HG03460 (cell line): ENCODE results near the gene CD37.
"Not testable (repeated sequence)": the region's sequence is repeated elsewhere in the genome, so short reads cannot be mapped to it uniquely, and the experiment has no call there.

Experiments
- ATAC-seq: cut with Tn5 transposase; IDR thresholded peaks from one replicate; pipeline ENCODE4 v1.9.1; 2021; ENCODE audit not compliant: unreplicated experiment

The CD37 gene

GRCh38 chr19:49327878-49328544, 7.2 kb upstream of the CD37 start:
- no peak for ATAC-seq

- no peak for ATAC-seq
Observed at GRCh38 chr19:49328741-49329140, 6.5 kb upstream of the CD37 start.

GRCh38 chr19:49331187-49331586, 4.0 kb upstream of the CD37 start:
- not testable (repeated sequence) for ATAC-seq

- ATAC-seq = no peak
Observed at GRCh38 chr19:49331616-49332055, 3.6 kb upstream of the CD37 start.

- not testable (repeated sequence) for ATAC-seq
Observed at GRCh38 chr19:49332691-49333417, 2.4 kb upstream of the CD37 start.

GRCh38 chr19:49333418-49333805, 1.8 kb upstream of the CD37 start:
- ATAC-seq = no peak

- ATAC-seq = peak; percentile 44
Observed at GRCh38 chr19:49333811-49334288, 1.4 kb upstream of the CD37 start.

GRCh38 chr19:49335784-49336481, 727 bp downstream of the CD37 start:
- ATAC-seq = no peak

GRCh38 chr19:49336482-49337266, 1.5 kb downstream of the CD37 start:
- ATAC-seq = no peak

- ATAC-seq = no peak
Observed at GRCh38 chr19:49337267-49338022, 2.2 kb downstream of the CD37 start.

GRCh38 chr19:49338023-49338677, 2.9 kb downstream of the CD37 start:
- no peak for ATAC-seq

GRCh38 chr19:49338691-49339300, 3.6 kb downstream of the CD37 start:
- no peak for ATAC-seq

- ATAC-seq = no peak
Observed at GRCh38 chr19:49339301-49340068, 4.3 kb downstream of the CD37 start.

GRCh38 chr19:49340069-49340864, 5.1 kb downstream of the CD37 start:
- peak; percentile 53 for ATAC-seq

- no peak for ATAC-seq
Observed at GRCh38 chr19:49340865-49341718, 5.9 kb downstream of the CD37 start.

GRCh38 chr19:49342291-49342721, 7.1 kb downstream of the CD37 start:
- no peak for ATAC-seq

- no peak for ATAC-seq
Observed at GRCh38 chr19:49343123-49343522, 7.9 kb downstream of the CD37 start.
